ENCODE results near the gene FGF3.

Gene FGF3

GRCh38 chr11:69823641-69824265 lies 4.5 kb upstream of the FGF3 start:
- TF ChIP-seq CTCF (IDR thresholded peaks at IDR 0.05; ENCODE audit: low read length, missing control alignments), result no peak
- no peak overlapping the region for H3K4me3 ChIP-seq (replicated peaks; ENCODE audit: low read depth, low read length)
- no peak for DNase-seq (ENCODE audit: low read depth)

GRCh38 chr11:69822676-69823494 lies 3.7 kb upstream of the FGF3 start:
- TF ChIP-seq CTCF (IDR thresholded peaks at IDR 0.05; ENCODE audit: low read length, missing control alignments), result no peak
- no peak overlapping the region for H3K4me3 ChIP-seq (replicated peaks; ENCODE audit: low read depth, low read length)
- DNase-seq (ENCODE audit: low read depth), result no peak

- no peak for DNase-seq (ENCODE audit: low read depth)
- TF ChIP-seq CTCF (IDR thresholded peaks at IDR 0.05; ENCODE audit: low read length, missing control alignments), result no peak
- H3K4me3 ChIP-seq (replicated peaks; ENCODE audit: low read depth, low read length), result no peak overlapping the region
These were observed 2.4 kb upstream of the FGF3 start for GRCh38 chr11:69821511-69822040.

GRCh38 chr11:69820441-69820840 lies 1.2 kb upstream of the FGF3 start:
- no peak for DNase-seq (ENCODE audit: low read depth)
- TF ChIP-seq CTCF (IDR thresholded peaks at IDR 0.05; ENCODE audit: low read length, missing control alignments), result no peak

GRCh38 chr11:69819541-69820070 lies 390 bp upstream of the FGF3 start:
- H3K4me3 ChIP-seq (replicated peaks; ENCODE audit: low read depth, low read length), result no peak overlapping the region
- DNase-seq (ENCODE audit: low read depth), result no peak
- no peak for TF ChIP-seq CTCF (IDR thresholded peaks at IDR 0.05; ENCODE audit: low read length, missing control alignments)

More at GRCh38 chr11:69820441-69820840, 1.2 kb upstream of the FGF3 start:
- no peak overlapping the region for H3K4me3 ChIP-seq (replicated peaks; ENCODE audit: low read depth, low read length)

GRCh38 chr11:69818231-69818602 lies 999 bp downstream of the FGF3 start:
- DNase-seq (ENCODE audit: low read depth), result no peak
- no peak overlapping the region for H3K4me3 ChIP-seq (replicated peaks; ENCODE audit: low read depth, low read length)
- no peak for TF ChIP-seq CTCF (IDR thresholded peaks at IDR 0.05; ENCODE audit: low read length, missing control alignments)
